Transverse colon (tissue), 4 donors: ENCODE results near the gene HEPN1. TPM values are rescaled to one million over a fixed set of nuclear protein-coding genes. Genes with fewer than 3 reads are reported as not detected.

ENCODE experiments used
- DNase-seq: peaks from one replicate; pipeline ENCODE4 v3.0.0-alpha.2; 2019
- H3K27ac ChIP-seq, 4 donors: fragments of 200-600 bp; sonication (generic); 2 replicates each; pipeline ENCODE4 v1.5.1; 2016 to 2018; ENCODE audit warnings: inconsistent platforms in 4 of 4
- H3K27me3 ChIP-seq: fragments of 200-600 bp; sonication (generic); 2 replicates; pipeline ENCODE4 v1.5.1; 2017; ENCODE audit warnings: inconsistent platforms
- H3K36me3 ChIP-seq, 4 donors: fragments of 200-600 bp; sonication (generic); 2 replicates each; pipeline ENCODE4 v1.5.1; 2017 to 2019; ENCODE audit warnings: inconsistent platforms in 4 of 4
- H3K4me1 ChIP-seq, 4 donors: fragments of 200-600 bp; sonication (generic); 2 replicates each; pipeline ENCODE4 v1.5.1; 2017 to 2020; ENCODE audit warnings: inconsistent platforms in 4 of 4
- H3K4me3 ChIP-seq, 4 donors: fragments of 200-600 bp; sonication (generic); 1 replicate in 1 of 4; 2 replicates in 3 of 4; pipeline versions ENCODE4 v1.5.1 to v1.6.1; 2017 to 2019; ENCODE audit warnings: inconsistent platforms in 4 of 4
- H3K9me3 ChIP-seq, 2 donors: fragments of 200-600 bp; sonication (generic); 2 replicates each; pipeline ENCODE4 v1.5.1; 2017 to 2019; ENCODE audit warnings: inconsistent platforms in 2 of 2
- CTCF ChIP-seq, 5 experiments: fragments of 200-600 bp in 3 of 5; fragments of 450-650 bp in 2 of 5; sonication (generic) in 3 of 5; IDR thresholded peaks; 1 replicate in 2 of 5; 2 replicates in 3 of 5; pipeline ENCODE4 v1.5.1; 2016 to 2017; ENCODE audit warnings: antibody characterized with exemption in 5 of 5, inconsistent platforms in 3 of 5, mild to moderate bottlenecking in 2 of 5, moderate library complexity in 1 of 5
- EP300 ChIP-seq: sonication (generic); formaldehyde crosslinking; IDR thresholded peaks from one replicate; pipeline ENCODE4 v1.6.1; 2017; ENCODE audit warnings: antibody characterized with exemption, low read depth
- POLR2A ChIP-seq: fragments of 450-650 bp; IDR thresholded peaks from one replicate; pipeline ENCODE4 v1.6.1; 2016; ENCODE audit warnings: antibody characterized with exemption, mild to moderate bottlenecking, moderate library complexity
- POLR2AphosphoS5 ChIP-seq, 3 donors: sonication (generic); formaldehyde crosslinking; IDR thresholded peaks; one replicate each; pipeline ENCODE4 v1.6.1; 2016; ENCODE audit warnings: antibody characterized with exemption in 3 of 3
- WGBS, 2 donors: methylation state at CpG; one replicate each; pipeline ENCODE4 v1.1.5; 2018; ENCODE audit warnings: low coverage in 1 of 2; 5-methylcytosine and 5-hydroxymethylcytosine counted together
- in situ Hi-C, 4 donors: fragments of 200-750 bp; cut with MboI; loops; one replicate each; pipeline versions ENCODE4 v1.15.0 to v1.15.1; 2017; ENCODE audit warnings: low sequenced_read_pairs in 3 of 4, low pct_ligation_motif_present in 1 of 4, low pct_unique_long_range_greater_than_20kb in 1 of 4
- intact Hi-C: fragments of 100-400 bp; cut with DNase I; formaldehyde crosslinking; loops from one replicate; pipeline ENCODE4 v1.15.1; 2023; ENCODE audit warnings: low total_unique reads
- total RNA-seq, 4 donors: library from RNA; depleted of rRNA; stranded (reverse); fragments of >200 nt; gene quantifications; one replicate each; pipeline ENCODE4 v1.1.0, GENCODE V29; 2016

Gene HEPN1
- not detected for total RNA-seq

GRCh38 chr11:124918950-124919349 is at the start of gene HEPN1:
Gene HEPN1, plus strand, starts transcription at chr11:124919250.
- 81 to 89% methylated on average over 3 of the region's 3 CpGs for WGBS, 2 donors
- H3K4me1 ChIP-seq = peaks cover 0 to 2% (median 0%) of the 10 kb centered on the region in 4 donors
- no peaks in the 10 kb centered on the region for H3K27me3 ChIP-seq
- H3K4me3 ChIP-seq = no peak within 1 kb of the TSS
- TF ChIP-seq POLR2A (no peak), EP300 (no peak), CTCF (IDR thresholded peaks at IDR 0.05) (no peak), POLR2AphosphoS5 (IDR thresholded peaks at IDR 0.05) (no peak)
- no peaks in the 10 kb centered on the region for H3K9me3 ChIP-seq
- in situ Hi-C loops (no loop called here), intact Hi-C loops (no loop called here)
- no peak within 1 kb of the TSS for H3K27ac ChIP-seq
- DNase-seq = no peak
- no peaks in the 10 kb centered on the region for H3K36me3 ChIP-seq

GRCh38 chr11:124869331-124869730 is 49.7 kb upstream of the HEPN1 start:
- WGBS, 2 donors = 7 to 28% methylated on average over 5 to 16 of the region's 16 CpGs
- Histone ChIP-seq H3K4me1 (peaks cover 8 to 38% (median 14%) of the 10 kb centered on the region in 4 donors), H3K27ac (no peak overlapping the region), H3K36me3 (no peaks in the 10 kb centered on the region), H3K27me3 (peaks cover 98% of the 10 kb centered on the region), H3K9me3 (no peaks in the 10 kb centered on the region), H3K4me3 (no peak overlapping the region)
- DNase-seq = no peak
- no peak for TF ChIP-seq POLR2AphosphoS5 (IDR thresholded peaks at IDR 0.05)
- TF ChIP-seq CTCF (IDR thresholded peaks at IDR 0.05) = no peak
- no peak for TF ChIP-seq EP300
- no peak for TF ChIP-seq POLR2A
- in situ Hi-C loops (loop anchor here in 1 of 4 donors (25.0 kb wide), 1 partner anchor 457 kb away; the partner anchor contains the start of gene OR8B4), intact Hi-C loops (loop anchor here (10.0 kb wide), 1 partner anchor 205 kb away; no protein-coding TSS in a partner anchor)

- no peaks in the 10 kb centered on the region for H3K36me3 ChIP-seq
- no peak overlapping the region for H3K4me3 ChIP-seq
- 50 to 78% methylated on average over 7 to 14 of the region's 14 CpGs for WGBS, 2 donors
- intact Hi-C loops (loop anchor here (10.0 kb wide), 1 partner anchor 205 kb away; no protein-coding TSS in a partner anchor), in situ Hi-C loops (loop anchor here in 1 of 4 donors (25.0 kb wide), 1 partner anchor 458 kb away; the partner anchor contains the start of gene OR8B4)
- peaks cover 92% of the 10 kb centered on the region for H3K27me3 ChIP-seq
- DNase-seq = no peak
- no peak overlapping the region for H3K27ac ChIP-seq
- H3K4me1 ChIP-seq = peaks cover 7 to 36% (median 13%) of the 10 kb centered on the region in 4 donors
- no peaks in the 10 kb centered on the region for H3K9me3 ChIP-seq
- no peak for TF ChIP-seq POLR2A
- TF ChIP-seq EP300 = no peak
- no peak for TF ChIP-seq CTCF (IDR thresholded peaks at IDR 0.05)
- no peak for TF ChIP-seq POLR2AphosphoS5 (IDR thresholded peaks at IDR 0.05)
Measured at GRCh38 chr11:124869856-124870387, 49.1 kb upstream of the HEPN1 start.

- DNase-seq = no peak
- Histone ChIP-seq H3K4me1 (peaks cover 2 to 31% (median 8%) of the 10 kb centered on the region in 4 donors), H3K4me3 (no peak overlapping the region), H3K36me3 (no peaks in the 10 kb centered on the region), H3K27me3 (peaks cover 87% of the 10 kb centered on the region), H3K27ac (no peak overlapping the region), H3K9me3 (no peaks in the 10 kb centered on the region)
- intact Hi-C loops = no loop called here
- 80% methylated on average over 7 of the region's 7 CpGs; no CpG with 5 or more reads in 1 of the 2 donors for WGBS, 2 donors
- TF ChIP-seq CTCF (IDR thresholded peaks at IDR 0.05) = no peak
- TF ChIP-seq POLR2AphosphoS5 (IDR thresholded peaks at IDR 0.05) = no peak
- TF ChIP-seq POLR2A = no peak
- no peak for TF ChIP-seq EP300
- in situ Hi-C loops = loop anchor here in 1 of 4 donors (25.0 kb wide), 1 partner anchor 458 kb away; the partner anchor contains the start of gene OR8B4
Measured at GRCh38 chr11:124870430-124870829, 48.6 kb upstream of the HEPN1 start.
